GM18858 (cell line): ENCODE measurements around the gene CES4A.
"Not testable (repeated sequence)": the region's sequence is repeated elsewhere in the genome, so short reads cannot be mapped to it uniquely, and the experiment has no call there.

Source experiments
- ATAC-seq: cut with Tn5 transposase; IDR thresholded peaks from one replicate; pipeline ENCODE4 v1.9.1; 2021; ENCODE audit not compliant: unreplicated experiment

CES4A gene

GRCh38 chr16:66988197-66988788, at the start of gene CES4A:
CES4A (plus strand) TSS chr16:66988589; CDS start chr16:66988773, 184 bp downstream.
- no peak for ATAC-seq

DNA sequence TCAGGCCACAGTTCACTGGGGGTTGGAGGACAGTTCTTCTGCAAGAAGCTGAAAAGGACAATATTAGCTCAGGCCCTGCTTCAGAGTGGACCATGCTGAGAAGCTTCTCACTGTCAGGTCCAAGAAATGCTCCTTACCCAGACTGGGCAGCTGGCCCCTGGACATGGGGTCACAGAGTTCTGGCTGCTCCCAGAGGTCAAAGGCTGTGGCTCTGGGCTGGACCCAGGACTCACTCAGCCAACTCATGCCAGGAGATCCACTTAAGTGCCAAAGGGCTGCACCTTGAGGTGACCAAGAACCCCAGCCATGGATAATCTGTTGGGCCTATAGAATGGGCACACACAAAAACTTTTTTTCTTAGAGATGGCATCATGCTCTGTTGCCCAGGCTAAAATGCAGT, 49.0 kb upstream of the CES4A start:
- no peak for ATAC-seq

- no peak for ATAC-seq
These were observed 48.2 kb upstream of the CES4A start for GRCh38 chr16:66940236-66940635.

DNA sequence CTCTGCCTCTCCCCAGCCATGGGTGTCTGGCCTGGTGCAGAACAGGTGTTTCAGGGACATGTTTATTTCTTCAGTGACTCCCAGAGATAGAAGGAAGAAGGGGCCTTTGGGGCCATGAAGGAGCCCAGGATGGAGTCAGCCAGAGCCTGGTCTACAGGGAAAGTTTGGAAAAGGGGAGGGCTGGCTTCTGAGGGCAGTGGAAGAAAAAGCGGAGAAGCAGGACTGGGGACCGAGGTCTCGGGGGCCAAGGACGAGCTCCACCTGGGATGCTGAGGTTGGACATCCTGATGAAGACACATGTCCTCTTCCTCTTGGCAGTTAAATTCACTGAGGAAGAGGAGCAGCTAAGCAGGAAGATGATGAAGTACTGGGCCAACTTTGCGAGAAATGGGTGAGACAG, 45.4 kb upstream of the CES4A start:
- no peak for ATAC-seq

- ATAC-seq: no peak
These were observed 44.8 kb upstream of the CES4A start for GRCh38 chr16:66943426-66944053.

DNA sequence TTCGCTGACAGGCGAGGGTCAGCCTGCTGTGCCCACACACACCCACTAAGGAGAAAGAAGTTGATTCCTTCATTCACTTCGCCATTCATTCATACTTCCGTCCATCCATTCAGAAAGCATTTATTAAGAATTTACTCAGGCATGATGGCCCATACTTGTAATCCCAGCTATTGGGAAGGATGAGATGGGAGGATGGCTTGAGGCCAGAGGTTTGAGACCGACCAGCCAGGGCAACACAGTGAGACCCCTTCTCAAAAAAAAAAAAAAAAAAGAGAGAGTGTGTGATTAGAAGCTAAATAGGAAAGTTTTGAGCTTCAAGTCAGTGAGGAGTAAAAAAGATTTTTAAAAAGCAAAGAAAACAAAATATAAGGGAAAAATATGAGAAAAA, 44.3 kb upstream of the CES4A start:
- ATAC-seq: no peak

GRCh38 chr16:66944971-66945370, 43.4 kb upstream of the CES4A start:
- ATAC-seq: not testable (repeated sequence)

- ATAC-seq: no peak
These were observed 42.5 kb upstream of the CES4A start for GRCh38 chr16:66945939-66946338.

GRCh38 chr16:66946541-66946940, 41.8 kb upstream of the CES4A start:
- no peak for ATAC-seq

- no peak for ATAC-seq
These were observed 41.5 kb upstream of the CES4A start for GRCh38 chr16:66946974-66947301.

GRCh38 chr16:66947302-66948065, 40.9 kb upstream of the CES4A start:
- peak; percentile 62 for ATAC-seq

DNA sequence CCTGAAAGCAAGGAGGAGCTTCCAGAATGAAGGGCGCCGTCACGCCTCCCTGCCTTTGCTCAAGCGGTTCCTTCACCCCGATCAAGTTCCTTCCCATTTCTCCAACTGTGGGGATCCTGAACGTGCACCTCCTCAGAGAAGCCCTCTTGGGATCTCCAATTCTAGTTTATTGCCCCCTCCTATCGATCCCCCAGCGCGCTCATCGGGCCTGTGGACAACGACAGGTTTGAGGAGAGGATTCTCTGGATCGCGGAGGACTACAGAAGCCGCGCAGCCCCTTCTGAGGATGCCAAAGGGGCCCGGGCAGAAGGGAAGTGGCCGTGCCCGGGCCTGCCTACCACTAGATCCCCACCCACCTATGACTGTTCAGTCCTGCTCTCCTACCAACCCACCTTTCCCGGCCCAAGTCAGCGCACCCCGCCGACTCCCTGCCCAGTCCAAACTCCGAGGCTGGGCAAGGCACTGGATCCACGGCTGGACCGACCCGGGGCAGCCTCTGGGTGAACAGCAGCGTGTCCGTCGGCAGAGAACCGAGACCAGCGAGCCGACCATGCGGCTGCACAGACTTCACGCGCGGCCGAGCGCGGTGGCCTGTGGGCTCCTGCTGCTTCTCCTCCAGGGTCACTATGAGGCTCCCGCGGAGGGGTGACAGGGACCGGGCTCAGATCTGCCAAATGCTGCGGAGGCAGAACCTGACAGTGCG, 40.1 kb upstream of the CES4A start:
- no peak for ATAC-seq

DNA sequence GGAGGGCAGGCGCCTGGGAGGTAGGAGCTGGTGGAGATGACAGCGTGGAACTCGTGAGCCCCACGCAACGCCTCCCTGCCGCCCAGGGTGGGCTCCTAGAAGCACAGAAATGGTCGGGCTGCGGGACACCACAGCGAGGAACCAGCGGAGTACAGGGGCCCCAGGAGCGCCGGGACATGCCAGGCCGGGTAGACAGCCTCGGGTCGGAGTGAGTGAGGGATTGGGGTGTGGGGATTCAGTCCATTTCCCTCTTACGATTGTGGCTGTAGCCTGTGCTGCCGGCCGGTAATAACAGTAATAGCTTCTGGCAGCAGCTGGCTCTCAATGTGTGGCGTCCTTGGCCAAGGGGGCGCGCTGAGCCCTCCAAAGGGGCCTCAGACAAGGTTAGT, 39.6 kb upstream of the CES4A start:
- ATAC-seq: no peak

GRCh38 chr16:66949472-66949871, 38.9 kb upstream of the CES4A start:
- no peak for ATAC-seq

- no peak for ATAC-seq
These were observed 38.0 kb upstream of the CES4A start for GRCh38 chr16:66950437-66950836.

DNA sequence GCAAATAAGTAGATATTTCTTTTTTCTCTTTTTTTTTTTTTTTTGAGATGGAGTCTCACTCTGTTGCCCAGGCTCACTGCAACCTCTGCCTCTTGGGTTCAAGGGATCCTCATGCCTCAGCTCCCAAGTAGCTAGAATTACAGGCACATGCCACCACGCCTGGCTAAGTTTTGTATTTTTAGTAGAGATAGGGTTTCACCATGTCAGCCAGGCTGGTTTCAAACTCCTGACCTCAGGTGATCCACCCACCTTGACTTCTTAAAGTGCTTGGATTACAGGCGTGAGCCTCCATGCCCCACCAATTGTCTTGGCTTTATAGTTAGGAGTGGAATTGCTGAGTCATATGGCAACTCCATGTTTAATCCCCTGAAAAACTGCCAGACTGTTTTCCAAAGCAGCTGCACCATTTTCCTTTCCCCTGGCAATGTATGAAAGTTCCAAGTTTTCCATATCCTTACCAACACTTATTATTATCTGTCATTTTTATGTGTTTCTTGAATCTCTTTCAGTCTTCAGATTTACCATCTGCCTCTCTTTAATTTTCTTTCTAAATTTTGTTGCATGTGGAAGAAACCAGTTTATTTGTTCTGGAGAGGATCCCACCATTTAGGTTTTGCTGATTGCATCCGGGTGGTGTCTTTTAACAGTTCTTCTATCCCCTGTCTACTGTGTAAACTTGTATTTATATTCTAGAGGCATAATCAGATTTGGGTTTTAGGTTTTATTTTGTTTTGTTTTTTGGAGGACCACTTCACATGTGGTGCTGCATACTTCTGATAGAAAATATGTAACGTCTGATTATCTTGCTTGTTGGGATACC, 37.2 kb upstream of the CES4A start:
- ATAC-seq: no peak

GRCh38 chr16:66952430-66953110, 35.8 kb upstream of the CES4A start:
- ATAC-seq: no peak

DNA sequence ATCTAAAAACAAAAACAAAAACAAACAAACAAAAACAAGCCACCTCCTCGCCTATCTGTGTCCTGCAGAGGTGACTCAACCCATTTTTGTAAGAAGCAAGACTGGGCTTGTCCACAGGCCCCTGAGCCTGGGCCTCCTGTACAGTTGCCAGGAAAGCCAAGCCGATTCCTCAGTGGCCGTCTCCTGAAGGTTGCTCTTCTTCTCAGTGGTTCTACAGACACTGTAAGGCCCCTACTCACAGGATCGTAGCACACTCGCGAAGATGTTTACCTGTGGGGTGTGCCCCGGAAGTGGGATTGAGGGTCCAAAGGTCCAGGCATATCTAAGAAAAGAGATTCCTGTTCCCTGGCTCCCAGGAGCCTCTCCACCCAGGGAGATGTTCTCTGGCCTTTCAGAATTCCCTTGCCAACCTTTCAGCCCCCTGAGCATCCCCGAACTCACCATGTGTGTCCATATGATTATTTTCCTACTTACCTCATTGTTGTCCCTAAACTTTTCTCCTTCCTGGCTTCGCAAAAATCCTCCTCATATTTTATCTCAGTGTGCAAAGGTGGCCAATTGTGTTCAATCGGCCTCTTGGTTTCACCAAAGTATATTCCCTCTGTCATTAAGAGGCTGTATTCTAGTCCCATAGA, 34.8 kb upstream of the CES4A start:
- ATAC-seq: no peak

DNA sequence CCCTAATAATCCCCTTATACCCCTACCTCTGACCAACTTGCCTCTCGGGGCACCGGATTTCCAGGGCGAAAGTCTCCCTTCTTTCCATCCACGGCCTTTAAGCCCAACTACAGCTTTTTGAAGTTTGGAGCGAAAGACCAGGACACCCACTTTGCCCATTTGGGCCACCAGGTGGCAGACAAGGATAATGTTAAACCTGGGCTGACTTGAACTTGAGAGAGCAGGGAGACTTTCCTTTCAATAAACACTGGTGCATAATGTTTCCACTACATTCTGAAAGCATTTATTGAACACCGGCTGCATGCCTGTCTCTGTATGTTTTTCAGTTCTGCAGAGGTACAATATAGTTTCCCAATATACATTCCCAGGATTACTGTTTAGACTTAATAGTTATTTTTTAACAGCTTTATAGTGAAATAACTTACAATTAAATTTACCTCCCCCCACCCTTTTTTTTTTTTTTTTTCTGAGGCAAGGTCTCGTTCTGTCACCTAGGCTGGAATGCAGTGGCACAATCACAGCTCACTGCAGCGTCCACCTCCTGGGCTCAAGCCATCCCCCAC, 34.2 kb upstream of the CES4A start:
- no peak for ATAC-seq
